ENCODE results near the gene SCAF8. TPM values are rescaled to one million over a fixed set of nuclear protein-coding genes. Genes with fewer than 3 reads are reported as not detected.

The SCAF8 gene
- total RNA-seq, 4 donors from 2014 or later, result 41.1 to 50.7 (median 44.9) TPM

- H3K27ac ChIP-seq, result no peak overlapping the region
- no peaks in the 10 kb centered on the region for H3K9me3 ChIP-seq
- 82 to 91% methylated on average over 4 of the region's 4 CpGs for WGBS, 2 donors
- H3K4me1 ChIP-seq, result no peaks in the 10 kb centered on the region
- no peaks in the 10 kb centered on the region for H3K36me3 ChIP-seq
- H3K4me3 ChIP-seq, result no peak overlapping the region
- no peak for DNase-seq (ENCODE audit: low spot score in 2 of 2)
- H3K27me3 ChIP-seq, result no peaks in the 10 kb centered on the region
- TF ChIP-seq CTCF (IDR thresholded peaks at IDR 0.05) (no peak), EP300 (IDR thresholded peaks at IDR 0.05) (no peak), POLR2A (IDR thresholded peaks at IDR 0.05) (no peak)
Observed at GRCh38 chr6:154690857-154691256, 42.4 kb upstream of the SCAF8 start.

- Histone ChIP-seq H3K9me3 (no peaks in the 10 kb centered on the region), H3K27ac (no peak overlapping the region), H3K27me3 (no peaks in the 10 kb centered on the region), H3K4me3 (no peak overlapping the region), H3K4me1 (no peaks in the 10 kb centered on the region), H3K36me3 (no peaks in the 10 kb centered on the region)
- TF ChIP-seq EP300 (IDR thresholded peaks at IDR 0.05), result no peak
- TF ChIP-seq POLR2A (IDR thresholded peaks at IDR 0.05), result no peak
- no peak for TF ChIP-seq CTCF (IDR thresholded peaks at IDR 0.05)
- no peak for DNase-seq (ENCODE audit: low spot score in 2 of 2)
- 80 to 86% methylated on average over 1 of the region's 1 CpG for WGBS, 2 donors
Observed at GRCh38 chr6:154696661-154697060, 36.6 kb upstream of the SCAF8 start.

GRCh38 chr6:154703124-154703523, 30.1 kb upstream of the SCAF8 start:
- Histone ChIP-seq H3K4me1 (no peaks in the 10 kb centered on the region), H3K36me3 (no peaks in the 10 kb centered on the region), H3K4me3 (no peak overlapping the region), H3K27ac (no peak overlapping the region), H3K27me3 (no peaks in the 10 kb centered on the region), H3K9me3 (no peaks in the 10 kb centered on the region)
- TF ChIP-seq CTCF (IDR thresholded peaks at IDR 0.05) (no peak), EP300 (IDR thresholded peaks at IDR 0.05) (no peak), POLR2A (IDR thresholded peaks at IDR 0.05) (no peak)
- DNase-seq (ENCODE audit: low spot score in 2 of 2), result no peak
- WGBS, 2 donors, result 62 to 65% methylated on average over 4 of the region's 4 CpGs

- WGBS, 2 donors, result 69 to 78% methylated on average over 8 of the region's 8 CpGs
- DNase-seq (ENCODE audit: low spot score in 2 of 2), result no peak
- TF ChIP-seq CTCF (IDR thresholded peaks at IDR 0.05) (no peak), POLR2A (IDR thresholded peaks at IDR 0.05) (no peak), EP300 (IDR thresholded peaks at IDR 0.05) (no peak)
Observed at GRCh38 chr6:154705471-154706113, 27.6 kb upstream of the SCAF8 start.

GRCh38 chr6:154706389-154706788, 26.8 kb upstream of the SCAF8 start:
- TF ChIP-seq POLR2A (IDR thresholded peaks at IDR 0.05) (no peak), EP300 (IDR thresholded peaks at IDR 0.05) (no peak), CTCF (IDR thresholded peaks at IDR 0.05) (no peak)
- WGBS, 2 donors, result 90 to 92% methylated on average over 2 of the region's 2 CpGs
- DNase-seq (ENCODE audit: low spot score in 2 of 2), result no peak
- H3K9me3 ChIP-seq, result no peaks in the 10 kb centered on the region
- no peak overlapping the region for H3K4me3 ChIP-seq
- H3K4me1 ChIP-seq, result peaks cover 0 to 6% (median 0%) of the 10 kb centered on the region in 4 donors
- H3K27me3 ChIP-seq, result no peaks in the 10 kb centered on the region
- no peaks in the 10 kb centered on the region for H3K36me3 ChIP-seq
- H3K27ac ChIP-seq, result no peak overlapping the region

More at GRCh38 chr6:154705471-154706113, 27.6 kb upstream of the SCAF8 start:
- peaks cover 0 to 6% (median 0%) of the 10 kb centered on the region in 4 donors for H3K4me1 ChIP-seq
- no peaks in the 10 kb centered on the region for H3K9me3 ChIP-seq
- H3K4me3 ChIP-seq, result no peak overlapping the region
- no peak overlapping the region for H3K27ac ChIP-seq
- H3K27me3 ChIP-seq, result no peaks in the 10 kb centered on the region
- H3K36me3 ChIP-seq, result no peaks in the 10 kb centered on the region
